ENCODE results near the gene GMPPB.

GMPPB gene

GRCh38 chr3:49723296-49723627 lies 489 bp downstream of the GMPPB start:
- DNase-seq (ENCODE audit: low read depth, low spot score) = peak; percentile 23
- H3K4me3 ChIP-seq (ENCODE audit: low read depth, low read length) = peak overlapping the region; percentile 99
- in situ Hi-C loops (cut with HindIII; ENCODE audit: low sequenced_read_pairs) = no loop called here
- TF ChIP-seq, protein P1, sequence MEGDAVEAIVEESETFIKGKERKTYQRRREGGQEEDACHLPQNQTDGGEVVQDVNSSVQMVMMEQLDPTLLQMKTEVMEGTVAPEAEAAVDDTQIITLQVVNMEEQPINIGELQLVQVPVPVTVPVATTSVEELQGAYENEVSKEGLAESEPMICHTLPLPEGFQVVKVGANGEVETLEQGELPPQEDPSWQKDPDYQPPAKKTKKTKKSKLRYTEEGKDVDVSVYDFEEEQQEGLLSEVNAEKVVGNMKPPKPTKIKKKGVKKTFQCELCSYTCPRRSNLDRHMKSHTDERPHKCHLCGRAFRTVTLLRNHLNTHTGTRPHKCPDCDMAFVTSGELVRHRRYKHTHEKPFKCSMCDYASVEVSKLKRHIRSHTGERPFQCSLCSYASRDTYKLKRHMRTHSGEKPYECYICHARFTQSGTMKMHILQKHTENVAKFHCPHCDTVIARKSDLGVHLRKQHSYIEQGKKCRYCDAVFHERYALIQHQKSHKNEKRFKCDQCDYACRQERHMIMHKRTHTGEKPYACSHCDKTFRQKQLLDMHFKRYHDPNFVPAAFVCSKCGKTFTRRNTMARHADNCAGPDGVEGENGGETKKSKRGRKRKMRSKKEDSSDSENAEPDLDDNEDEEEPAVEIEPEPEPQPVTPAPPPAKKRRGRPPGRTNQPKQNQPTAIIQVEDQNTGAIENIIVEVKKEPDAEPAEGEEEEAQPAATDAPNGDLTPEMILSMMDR (IDR thresholded peaks at IDR 0.05; ENCODE audit: low read depth, low read length) = no peak

DNA sequence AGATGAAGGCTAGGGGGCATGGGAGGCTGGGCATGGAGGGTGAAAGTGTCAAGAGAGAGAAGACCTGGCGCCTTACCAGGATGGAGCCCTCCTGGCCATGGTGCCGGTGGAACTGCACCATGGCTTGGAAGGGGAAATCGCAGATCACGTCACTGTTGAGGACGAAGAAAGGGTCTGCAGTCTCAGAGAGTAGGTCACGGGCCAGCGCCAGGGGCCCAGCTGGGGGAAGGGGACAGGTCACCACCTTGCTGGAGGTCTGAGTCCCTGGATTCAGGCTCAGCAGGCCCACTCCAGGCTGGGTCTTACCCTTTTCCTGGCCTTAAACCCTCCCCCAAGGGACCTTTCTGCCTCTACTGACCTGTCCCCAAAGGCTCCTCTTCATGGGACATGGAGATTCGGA lies 855 bp downstream of the GMPPB start:
- in situ Hi-C loops (cut with HindIII; ENCODE audit: low sequenced_read_pairs) = no loop called here
- TF ChIP-seq, protein P1 (IDR thresholded peaks at IDR 0.05; ENCODE audit: low read depth, low read length) = no peak
- H3K4me3 ChIP-seq (ENCODE audit: low read depth, low read length) = peak overlapping the region; percentile 99
- no peak for DNase-seq (ENCODE audit: low read depth, low spot score)

DNA sequence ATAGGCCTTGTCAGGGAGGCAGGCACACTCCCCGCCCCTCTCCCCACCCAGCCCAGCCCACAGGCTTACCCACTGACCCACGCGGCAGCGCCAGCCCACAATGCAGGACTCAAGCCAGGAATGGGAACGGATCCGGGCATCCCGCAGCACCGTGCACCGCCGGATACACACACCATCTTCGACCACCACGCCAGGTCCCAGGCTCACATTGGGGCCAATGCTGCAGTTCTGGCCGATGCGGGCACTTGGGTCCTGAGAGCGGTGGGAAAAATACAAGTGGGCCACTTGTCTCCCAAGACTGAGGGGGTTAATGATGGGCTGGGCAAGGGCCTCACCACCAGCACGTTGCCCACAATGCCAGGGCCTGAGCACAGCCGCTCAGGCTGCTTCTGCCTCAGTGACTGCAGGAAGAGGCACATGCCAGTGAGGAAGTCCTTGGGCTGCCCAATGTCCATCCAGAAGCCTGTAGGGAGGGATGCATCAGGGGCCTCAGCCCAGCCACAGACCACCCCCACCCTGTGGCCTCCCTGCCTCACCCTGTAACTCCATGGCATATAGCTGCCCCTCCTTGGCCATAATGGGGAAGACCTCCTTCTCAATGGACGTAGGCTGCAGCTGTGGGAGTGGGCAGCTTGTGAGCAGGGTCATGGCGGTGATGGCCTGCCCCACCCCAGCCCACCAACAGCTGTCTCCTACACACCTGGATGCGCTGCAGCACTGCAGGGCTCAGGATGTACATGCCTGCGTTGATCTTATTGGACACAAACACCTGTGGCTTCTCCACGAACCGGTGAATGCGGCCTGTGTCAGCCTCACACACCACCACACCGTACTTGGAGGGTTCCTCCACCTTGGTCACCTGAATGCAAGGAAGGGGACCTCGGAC lies 1.6 kb downstream of the GMPPB start:
- no peak overlapping the region for H3K4me3 ChIP-seq (ENCODE audit: low read depth, low read length)
- in situ Hi-C loops (cut with HindIII; ENCODE audit: low sequenced_read_pairs) = no loop called here
- no peak for DNase-seq (ENCODE audit: low read depth, low spot score)
- TF ChIP-seq, protein P1 (IDR thresholded peaks at IDR 0.05; ENCODE audit: low read depth, low read length) = no peak

DNA sequence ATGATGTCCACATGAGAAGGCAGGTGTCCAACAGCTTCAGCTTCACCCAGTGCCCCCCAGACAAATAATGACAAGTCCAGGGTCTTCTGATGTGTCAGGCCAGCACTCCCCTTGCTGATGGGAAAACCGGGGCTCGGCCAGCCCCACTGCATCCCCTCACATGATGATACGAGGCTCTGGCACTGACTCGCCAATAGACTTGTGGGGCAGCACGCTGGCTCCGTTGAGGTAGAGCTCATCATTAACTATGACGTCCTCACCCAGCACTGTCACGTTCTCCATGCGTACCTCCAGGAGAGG lies 2.2 kb downstream of the GMPPB start:
- TF ChIP-seq, protein P1 (IDR thresholded peaks at IDR 0.05; ENCODE audit: low read depth, low read length) = no peak
- in situ Hi-C loops (cut with HindIII; ENCODE audit: low sequenced_read_pairs) = no loop called here
- no peak overlapping the region for H3K4me3 ChIP-seq (ENCODE audit: low read depth, low read length)
- DNase-seq (ENCODE audit: low read depth, low spot score) = no peak

DNA sequence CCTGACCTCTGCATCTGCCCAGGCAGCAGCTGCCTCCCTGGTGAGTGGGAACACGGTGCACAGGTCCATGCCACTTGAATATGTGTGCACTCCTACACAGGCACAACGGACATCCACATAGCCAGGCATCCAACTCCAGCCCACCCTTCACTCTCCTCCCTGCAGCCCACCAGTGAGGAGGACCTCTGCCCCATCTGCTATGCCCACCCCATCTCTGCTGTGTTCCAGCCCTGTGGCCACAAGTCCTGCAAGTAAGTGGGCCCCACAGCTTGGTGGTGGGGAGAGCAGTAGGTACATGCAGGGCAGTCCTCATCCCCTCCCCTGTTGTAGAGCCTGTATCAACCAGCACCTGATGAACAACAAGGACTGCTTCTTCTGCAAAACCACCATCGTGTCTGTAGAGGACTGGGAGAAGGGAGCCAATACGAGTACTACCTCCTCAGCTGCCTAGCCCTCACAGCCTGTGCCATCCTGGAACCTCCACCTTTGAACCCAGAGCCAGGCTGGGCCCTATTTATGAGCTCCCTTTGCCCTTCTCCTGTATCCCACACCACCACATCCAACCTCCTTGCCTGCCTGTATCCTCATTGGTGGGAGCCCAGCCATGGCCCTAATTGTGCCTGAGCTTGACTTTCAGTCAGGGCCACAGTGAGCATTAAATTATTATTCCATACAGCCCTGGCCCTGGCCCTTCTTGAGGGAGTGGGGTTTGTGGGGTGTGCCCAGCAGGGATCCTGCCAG lies 2.7 kb downstream of the GMPPB start:
- in situ Hi-C loops (cut with HindIII; ENCODE audit: low sequenced_read_pairs) = no loop called here
- H3K4me3 ChIP-seq (ENCODE audit: low read depth, low read length) = no peak overlapping the region
- no peak for DNase-seq (ENCODE audit: low read depth, low spot score)
- TF ChIP-seq, protein P1 (IDR thresholded peaks at IDR 0.05; ENCODE audit: low read depth, low read length) = no peak

- DNase-seq (ENCODE audit: low read depth, low spot score) = peak; percentile 94
- in situ Hi-C loops (cut with HindIII; ENCODE audit: low sequenced_read_pairs) = no loop called here
- TF ChIP-seq, protein P1 (IDR thresholded peaks at IDR 0.05; ENCODE audit: low read depth, low read length) = peak; percentile 40
- H3K4me3 ChIP-seq (ENCODE audit: low read depth, low read length) = peak within 1 kb of the TSS; percentile 46
Measured at GRCh38 chr3:49719214-49719884, 4.4 kb downstream of the GMPPB start, which contains the start of gene AMIGO3. TSS of gene AMIGO3 (minus strand) at chr3:49719684. CDS start at chr3:49719465, 219 bp downstream.

All from astrocyte of the spinal cord (primary cell).